ENCODE measurements around the gene DNAJC27.

Gene DNAJC27

DNA sequence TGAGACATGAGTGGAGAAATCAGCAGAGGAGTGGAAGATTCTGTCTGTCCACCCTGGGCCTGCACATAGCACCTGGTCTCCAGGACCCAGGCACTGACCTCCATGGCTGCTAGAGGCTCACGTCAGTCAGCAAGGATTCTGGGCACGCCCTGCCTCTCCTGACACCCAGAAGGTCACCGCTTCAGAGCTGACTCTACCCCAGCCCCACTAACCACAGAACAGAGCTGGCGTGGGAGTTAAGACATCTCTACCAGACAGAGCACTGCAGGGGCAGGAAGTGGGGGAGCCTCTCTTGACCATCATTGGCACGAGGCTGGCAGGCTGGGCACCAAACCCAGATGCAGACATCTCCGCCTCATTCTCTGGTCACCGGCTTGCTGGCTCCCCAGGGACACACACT is 54.7 kb downstream of the DNAJC27 start:
- no peak for DNase-seq (ENCODE audit: low read depth)
- no peak overlapping the region for H3K4me3 ChIP-seq (ENCODE audit: low read length)
- TF ChIP-seq, protein P1, sequence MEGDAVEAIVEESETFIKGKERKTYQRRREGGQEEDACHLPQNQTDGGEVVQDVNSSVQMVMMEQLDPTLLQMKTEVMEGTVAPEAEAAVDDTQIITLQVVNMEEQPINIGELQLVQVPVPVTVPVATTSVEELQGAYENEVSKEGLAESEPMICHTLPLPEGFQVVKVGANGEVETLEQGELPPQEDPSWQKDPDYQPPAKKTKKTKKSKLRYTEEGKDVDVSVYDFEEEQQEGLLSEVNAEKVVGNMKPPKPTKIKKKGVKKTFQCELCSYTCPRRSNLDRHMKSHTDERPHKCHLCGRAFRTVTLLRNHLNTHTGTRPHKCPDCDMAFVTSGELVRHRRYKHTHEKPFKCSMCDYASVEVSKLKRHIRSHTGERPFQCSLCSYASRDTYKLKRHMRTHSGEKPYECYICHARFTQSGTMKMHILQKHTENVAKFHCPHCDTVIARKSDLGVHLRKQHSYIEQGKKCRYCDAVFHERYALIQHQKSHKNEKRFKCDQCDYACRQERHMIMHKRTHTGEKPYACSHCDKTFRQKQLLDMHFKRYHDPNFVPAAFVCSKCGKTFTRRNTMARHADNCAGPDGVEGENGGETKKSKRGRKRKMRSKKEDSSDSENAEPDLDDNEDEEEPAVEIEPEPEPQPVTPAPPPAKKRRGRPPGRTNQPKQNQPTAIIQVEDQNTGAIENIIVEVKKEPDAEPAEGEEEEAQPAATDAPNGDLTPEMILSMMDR (conservative IDR thresholded peaks at IDR 0.05; ENCODE audit: low read depth, low read length), result no peak

DNA sequence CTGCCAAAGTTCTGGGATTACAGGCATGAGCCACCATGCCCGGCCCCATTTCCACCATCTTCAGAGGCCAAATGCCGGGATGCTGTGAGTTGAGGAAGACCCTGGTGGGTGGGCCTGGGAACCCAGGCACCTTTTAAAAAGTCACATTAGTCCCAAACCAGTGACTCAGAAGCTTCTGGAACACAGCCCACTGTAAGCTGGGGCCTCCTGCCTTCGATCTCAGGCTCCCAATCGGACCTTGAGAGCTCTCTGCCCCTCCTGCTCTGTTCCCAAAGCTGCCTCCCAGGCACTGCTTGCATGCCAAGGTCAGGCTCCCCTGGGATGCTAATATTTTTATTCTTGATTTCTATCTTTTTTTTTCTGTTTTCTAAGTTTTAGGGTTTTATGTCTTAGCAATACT is 56.0 kb downstream of the DNAJC27 start:
- no peak overlapping the region for H3K4me3 ChIP-seq (ENCODE audit: low read length)
- no peak for DNase-seq (ENCODE audit: low read depth)
- TF ChIP-seq, protein P1 (conservative IDR thresholded peaks at IDR 0.05; ENCODE audit: low read depth, low read length), result no peak

DNA sequence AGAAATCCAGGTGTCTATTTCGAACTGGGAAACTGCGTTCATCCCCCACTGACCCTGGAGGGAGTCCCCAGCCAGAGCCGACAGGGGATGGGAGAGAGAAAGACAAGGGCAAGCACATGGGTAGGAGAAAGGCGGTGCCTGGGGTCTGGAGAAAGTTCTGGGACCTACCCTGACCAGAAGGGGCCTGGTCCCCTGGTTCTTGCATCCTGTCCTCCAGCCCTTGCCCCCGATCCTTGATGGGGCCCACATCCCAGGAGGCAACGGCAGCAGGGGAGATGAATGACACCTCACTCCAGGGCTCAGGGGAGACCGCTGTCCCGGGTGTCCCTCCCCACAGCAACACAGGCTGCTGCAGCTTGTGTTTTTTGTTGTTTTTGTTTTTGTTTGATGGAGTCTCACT is 56.6 kb downstream of the DNAJC27 start:
- DNase-seq (ENCODE audit: low read depth), result no peak
- TF ChIP-seq, protein P1 (conservative IDR thresholded peaks at IDR 0.05; ENCODE audit: low read depth, low read length), result no peak
- no peak overlapping the region for H3K4me3 ChIP-seq (ENCODE audit: low read length)

DNA sequence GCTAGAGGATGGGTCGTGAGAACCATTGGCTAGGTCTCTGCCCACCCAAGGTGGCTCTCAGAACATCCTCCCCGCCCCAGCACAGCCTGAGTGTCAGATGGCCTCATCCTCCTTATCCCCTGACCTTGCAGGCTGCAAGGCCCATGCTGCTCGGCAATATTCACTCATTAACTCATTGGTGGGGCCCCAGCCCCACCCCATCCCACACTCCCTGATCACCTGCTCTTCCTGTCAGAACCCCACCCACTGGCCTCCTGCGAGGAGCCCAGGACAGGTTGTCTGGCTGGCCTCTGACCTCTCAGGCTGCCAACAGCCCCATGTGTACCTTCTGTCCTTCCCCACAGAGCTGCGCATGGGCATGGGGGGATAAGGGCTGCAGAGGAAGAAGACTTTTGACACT is 57.0 kb downstream of the DNAJC27 start:
- DNase-seq (ENCODE audit: low read depth), result no peak
- TF ChIP-seq, protein P1 (conservative IDR thresholded peaks at IDR 0.05; ENCODE audit: low read depth, low read length), result no peak
- no peak overlapping the region for H3K4me3 ChIP-seq (ENCODE audit: low read length)

DNA sequence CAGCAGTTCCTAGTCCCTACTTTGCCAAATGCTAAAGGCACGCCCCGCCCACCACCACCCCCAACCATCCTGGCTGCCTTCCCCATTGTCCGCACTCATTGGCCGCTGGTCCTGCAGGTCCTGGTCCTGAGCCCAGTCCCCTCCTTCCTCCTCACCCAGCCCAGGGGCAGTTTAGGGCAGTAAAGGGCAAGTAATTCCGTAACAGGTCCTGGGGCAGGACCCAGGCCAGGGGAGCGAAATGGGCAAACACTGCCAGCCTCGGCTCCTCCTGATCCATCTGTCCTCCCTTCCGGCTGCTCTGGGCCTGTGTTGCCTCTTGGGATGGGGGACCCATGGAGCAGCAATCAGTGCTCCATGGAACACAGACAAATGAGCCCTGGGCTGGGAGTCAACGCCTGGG is 57.8 kb downstream of the DNAJC27 start:
- H3K4me3 ChIP-seq (ENCODE audit: low read length), result no peak overlapping the region
- TF ChIP-seq, protein P1 (conservative IDR thresholded peaks at IDR 0.05; ENCODE audit: low read depth, low read length), result no peak
- no peak for DNase-seq (ENCODE audit: low read depth)

DNA sequence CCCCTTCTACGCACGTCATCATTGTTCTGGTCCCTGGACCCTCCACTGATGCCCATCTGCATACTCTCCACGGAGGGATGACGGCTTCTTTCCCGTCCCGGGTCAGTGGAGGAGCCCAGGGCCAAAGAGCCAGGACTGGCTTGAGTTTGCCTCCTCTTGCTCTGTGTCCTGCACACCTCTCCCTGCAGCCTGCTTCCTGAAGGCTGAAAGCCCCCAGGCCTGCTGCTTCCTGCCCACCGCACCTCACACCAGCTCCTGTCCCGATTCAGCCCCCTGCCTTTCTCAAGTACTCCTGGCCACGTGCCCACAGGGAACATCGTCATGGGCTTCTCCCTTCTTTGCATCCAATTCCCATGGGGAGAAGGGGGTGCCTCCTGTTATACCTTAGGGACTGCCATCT is 58.8 kb downstream of the DNAJC27 start:
- no peak for DNase-seq (ENCODE audit: low read depth)
- TF ChIP-seq, protein P1 (conservative IDR thresholded peaks at IDR 0.05; ENCODE audit: low read depth, low read length), result no peak
- H3K4me3 ChIP-seq (ENCODE audit: low read length), result no peak overlapping the region

DNA sequence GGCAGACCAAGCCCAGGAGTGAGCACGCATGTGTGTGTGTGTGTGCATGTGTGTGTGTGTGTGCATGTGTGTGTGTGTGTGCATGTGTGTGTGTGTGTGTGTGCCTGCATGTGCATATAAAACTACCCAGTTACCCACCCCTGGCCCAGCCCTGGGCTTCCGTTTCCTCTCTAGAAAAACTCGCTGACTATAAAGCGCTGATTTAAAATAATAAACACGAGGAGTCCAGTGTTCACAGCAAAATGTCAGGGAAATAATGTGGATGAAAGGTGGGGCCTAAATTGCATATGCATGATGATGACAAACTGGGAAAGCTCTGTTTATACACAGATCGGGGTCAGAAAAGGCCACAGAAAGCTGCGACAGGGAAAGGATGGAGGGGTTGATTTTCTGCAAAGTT is 59.2 kb downstream of the DNAJC27 start:
- no peak for DNase-seq (ENCODE audit: low read depth)
- no peak overlapping the region for H3K4me3 ChIP-seq (ENCODE audit: low read length)
- TF ChIP-seq, protein P1 (conservative IDR thresholded peaks at IDR 0.05; ENCODE audit: low read depth, low read length), result no peak

All from retinal pigment epithelial cell (primary cell).